ENCODE data around the gene NDEL1.

The NDEL1 gene

GRCh38 chr17:8488901-8489300 is 53.2 kb downstream of the NDEL1 start:
- no peak for TF ChIP-seq CTCF (IDR thresholded peaks at IDR 0.05; ENCODE audit: insufficient read depth, low read length, missing control alignments)
- ChIA-PET POLR2A (interaction anchor here (1.3 to 1.8 kb wide), 2 partner anchors 11 to 53 kb away, joined by 3 to 5 read pairs; partner anchors contain the start of gene NDEL1), CTCF (interaction anchor here (1.3 to 1.6 kb wide), 2 partner anchors 36 to 79 kb away, joined by 3 read pairs; no protein-coding TSS in a partner anchor)
- H3K4me3 ChIP-seq (ENCODE audit: low read depth, low read length), result no peak overlapping the region
- DNase-seq (ENCODE audit: low read depth, low spot score), result peak; percentile 82

- DNase-seq (ENCODE audit: low read depth, low spot score), result no peak
- POLR2A ChIA-PET, result no interaction called here
- H3K4me3 ChIP-seq (ENCODE audit: low read depth, low read length), result no peak overlapping the region
- CTCF ChIA-PET, result no interaction called here
- TF ChIP-seq CTCF (IDR thresholded peaks at IDR 0.05; ENCODE audit: insufficient read depth, low read length, missing control alignments), result no peak
Observed at GRCh38 chr17:8489841-8490240, 54.2 kb downstream of the NDEL1 start.

- H3K4me3 ChIP-seq (ENCODE audit: low read depth, low read length), result no peak overlapping the region
- ChIA-PET CTCF (no interaction called here), POLR2A (no interaction called here)
- TF ChIP-seq CTCF (IDR thresholded peaks at IDR 0.05; ENCODE audit: insufficient read depth, low read length, missing control alignments), result no peak
- no peak for DNase-seq (ENCODE audit: low read depth, low spot score)
Observed at GRCh38 chr17:8490256-8491023, 54.8 kb downstream of the NDEL1 start.

GRCh38 chr17:8492121-8492520 is 56.4 kb downstream of the NDEL1 start:
- H3K4me3 ChIP-seq (ENCODE audit: low read depth, low read length), result no peak overlapping the region
- TF ChIP-seq CTCF (IDR thresholded peaks at IDR 0.05; ENCODE audit: insufficient read depth, low read length, missing control alignments), result no peak
- no peak for DNase-seq (ENCODE audit: low read depth, low spot score)
- ChIA-PET CTCF (interaction anchor here (1.3 to 2.1 kb wide), 4 partner anchors 10 to 432 kb away, joined by 3 to 6 read pairs (median 4); no protein-coding TSS in a partner anchor), POLR2A (no interaction called here)

GRCh38 chr17:8494021-8494420 is 58.3 kb downstream of the NDEL1 start:
- no peak for TF ChIP-seq CTCF (IDR thresholded peaks at IDR 0.05; ENCODE audit: insufficient read depth, low read length, missing control alignments)
- POLR2A ChIA-PET, result no interaction called here
- CTCF ChIA-PET, result interaction anchor here (0.7 kb wide), 1 partner anchor 16 kb away, joined by 4 read pairs; no protein-coding TSS in a partner anchor

GRCh38 chr17:8494506-8495111 is 58.9 kb downstream of the NDEL1 start:
- no peak for TF ChIP-seq CTCF (IDR thresholded peaks at IDR 0.05; ENCODE audit: insufficient read depth, low read length, missing control alignments)
- ChIA-PET CTCF (interaction anchor here (1.0 to 1.2 kb wide), 2 partner anchors 252 to 253 kb away, joined by 3 to 4 read pairs; no protein-coding TSS in a partner anchor), POLR2A (no interaction called here)
- DNase-seq (ENCODE audit: low read depth, low spot score), result no peak
- no peak overlapping the region for H3K4me3 ChIP-seq (ENCODE audit: low read depth, low read length)

More at GRCh38 chr17:8494021-8494420, 58.3 kb downstream of the NDEL1 start:
- DNase-seq (ENCODE audit: low read depth, low spot score), result no peak
- no peak overlapping the region for H3K4me3 ChIP-seq (ENCODE audit: low read depth, low read length)

Data from AG04449 (cell line).